Dermis microvascular lymphatic vessel endothelial cell (primary cell): ENCODE data around the gene CALD1. TPM values are rescaled to one million over a fixed set of nuclear protein-coding genes. Genes with fewer than 3 reads are reported as not detected.
A peak's percentile ranks its signal among the peaks of the same experiment; 100 is the strongest.

Source experiments
- DNase-seq, 2 donors: peaks; one replicate each; pipeline versions ENCODE4 v3.0.0 to v3.0.0-alpha.2; 2010; ENCODE audit warnings: low read depth in 2 of 2
- total RNA-seq: library from RNA; depleted of rRNA; stranded (reverse); fragments of >200 nt; gene quantifications from 2 replicates; pipeline ENCODE4 v1.2.1, GENCODE V29; 2014

Gene CALD1
- total RNA-seq, 1 donor from 2014 or later: 229 TPM

- DNase-seq: no peak
Measured at GRCh38 chr7:134763960-134764359, 15.5 kb upstream of the CALD1 start.

GRCh38 chr7:134764365-134764764 is 15.1 kb upstream of the CALD1 start:
- no peak for DNase-seq

- DNase-seq: no peak
Measured at GRCh38 chr7:134766779-134767519, 12.5 kb upstream of the CALD1 start.

- no peak for DNase-seq
Measured at GRCh38 chr7:134767520-134768168, 11.8 kb upstream of the CALD1 start.

GRCh38 chr7:134768243-134768642 is 11.2 kb upstream of the CALD1 start:
- no peak for DNase-seq

GRCh38 chr7:134770676-134771075 is 8.8 kb upstream of the CALD1 start:
- no peak for DNase-seq

- no peak for DNase-seq
Measured at GRCh38 chr7:134771111-134771510, 8.3 kb upstream of the CALD1 start.

GRCh38 chr7:134771889-134772288 is 7.5 kb upstream of the CALD1 start:
- no peak for DNase-seq

GRCh38 chr7:134772401-134772800 is 7.0 kb upstream of the CALD1 start:
- no peak for DNase-seq

GRCh38 chr7:134773164-134773563 is 6.3 kb upstream of the CALD1 start:
- no peak for DNase-seq

GRCh38 chr7:134774119-134774518 is 5.3 kb upstream of the CALD1 start:
- DNase-seq: no peak

- DNase-seq: peak; percentile 77 to 94
Measured at GRCh38 chr7:134777470-134777869, 2.0 kb upstream of the CALD1 start.

- peak in 1 of 2 donors; percentile 31 for DNase-seq
Measured at GRCh38 chr7:134777908-134778580, 1.4 kb upstream of the CALD1 start.

GRCh38 chr7:134779741-134780065 is 269 bp downstream of the CALD1 start:
- no peak for DNase-seq

GRCh38 chr7:134780166-134780828 is 863 bp downstream of the CALD1 start:
- no peak for DNase-seq

GRCh38 chr7:134781171-134781570 is 1.7 kb downstream of the CALD1 start:
- DNase-seq: no peak

GRCh38 chr7:134782121-134782623 is 2.7 kb downstream of the CALD1 start:
- DNase-seq: no peak

GRCh38 chr7:134783294-134784069 is 4.0 kb downstream of the CALD1 start:
- DNase-seq: no peak

GRCh38 chr7:134784251-134785049 is 5.0 kb downstream of the CALD1 start:
- peak; percentile 87 to 92 for DNase-seq

GRCh38 chr7:134785842-134786241 is 6.4 kb downstream of the CALD1 start:
- no peak for DNase-seq
